ENCODE results near the gene CT47A1. TPM values are rescaled to one million over a fixed set of nuclear protein-coding genes. Genes with fewer than 3 reads are reported as not detected.
"Not testable (repeated sequence)": the region's sequence is repeated elsewhere in the genome, so short reads cannot be mapped to it uniquely, and the experiment has no call there.

The CT47A1 gene
- total RNA-seq (2022) = not detected in 2 replicates
- Bru-seq, nascent RNA = not detected
- not detected for BruChase-seq, experiment 1, labeled RNA remaining after a 6-hour chase
- not detected for BruChase-seq, experiment 2, labeled RNA remaining after a 2-hour chase
- long read RNA-seq = 0 reads

DNA sequence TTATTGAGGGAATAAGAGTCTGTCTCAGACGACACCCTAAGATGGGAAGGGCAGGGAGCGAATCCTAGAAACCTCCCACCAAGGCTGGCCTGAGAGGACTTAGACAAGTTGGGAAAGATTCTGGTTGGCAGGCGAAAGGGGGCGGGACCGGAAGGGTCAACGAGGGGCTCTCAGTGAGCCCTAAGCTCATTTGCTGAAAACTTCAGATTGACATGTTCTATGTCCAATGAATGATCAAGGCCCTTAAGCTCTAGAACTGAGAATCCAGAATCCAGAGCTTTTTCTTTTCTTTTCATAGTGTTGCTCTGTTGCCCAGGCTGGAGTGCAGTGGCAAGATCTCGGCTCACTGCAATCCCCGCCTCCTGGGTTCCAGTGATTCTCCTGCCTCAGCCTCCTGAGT, at the start of gene CT47A1:
Gene CT47A1 (minus strand): TSS at position 101 of the 400 bp plus-strand sequence. CDS start 231 bp downstream, outside the sequence.
- BruUV-seq (replicated peaks); intact Hi-C loops (cut with micrococcal nuclease; ENCODE audit: unreplicated experiment); H3K9me3 Mint-ChIP-seq (ENCODE audit: low read depth, unreplicated experiment): not testable (repeated sequence)

DNA sequence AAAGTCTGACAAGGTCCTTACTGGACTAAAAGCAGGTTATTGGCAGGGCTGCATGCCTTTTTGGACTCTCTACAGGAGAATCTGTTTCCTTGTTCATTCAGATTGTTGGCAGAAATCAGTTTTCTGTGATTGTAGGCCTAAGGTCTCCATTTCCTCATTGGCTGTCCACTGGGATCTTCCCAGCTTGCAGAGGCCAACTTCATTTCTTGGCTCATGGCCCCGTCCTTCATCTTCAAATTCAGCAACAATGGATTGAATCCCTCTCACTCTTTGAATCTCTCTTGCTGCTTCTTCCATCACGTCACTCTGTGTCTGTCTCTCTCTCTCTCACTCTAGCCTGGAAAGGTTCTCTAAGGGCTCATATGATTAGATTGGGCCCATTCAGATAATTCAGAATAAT, 47.0 kb upstream of the CT47A1 start:
- TF ChIP-seq, protein P1, sequence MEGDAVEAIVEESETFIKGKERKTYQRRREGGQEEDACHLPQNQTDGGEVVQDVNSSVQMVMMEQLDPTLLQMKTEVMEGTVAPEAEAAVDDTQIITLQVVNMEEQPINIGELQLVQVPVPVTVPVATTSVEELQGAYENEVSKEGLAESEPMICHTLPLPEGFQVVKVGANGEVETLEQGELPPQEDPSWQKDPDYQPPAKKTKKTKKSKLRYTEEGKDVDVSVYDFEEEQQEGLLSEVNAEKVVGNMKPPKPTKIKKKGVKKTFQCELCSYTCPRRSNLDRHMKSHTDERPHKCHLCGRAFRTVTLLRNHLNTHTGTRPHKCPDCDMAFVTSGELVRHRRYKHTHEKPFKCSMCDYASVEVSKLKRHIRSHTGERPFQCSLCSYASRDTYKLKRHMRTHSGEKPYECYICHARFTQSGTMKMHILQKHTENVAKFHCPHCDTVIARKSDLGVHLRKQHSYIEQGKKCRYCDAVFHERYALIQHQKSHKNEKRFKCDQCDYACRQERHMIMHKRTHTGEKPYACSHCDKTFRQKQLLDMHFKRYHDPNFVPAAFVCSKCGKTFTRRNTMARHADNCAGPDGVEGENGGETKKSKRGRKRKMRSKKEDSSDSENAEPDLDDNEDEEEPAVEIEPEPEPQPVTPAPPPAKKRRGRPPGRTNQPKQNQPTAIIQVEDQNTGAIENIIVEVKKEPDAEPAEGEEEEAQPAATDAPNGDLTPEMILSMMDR (IDR thresholded peaks at IDR 0.05; ENCODE audit: unreplicated experiment) = no peak
- Mint-ChIP-seq H3K36me3 (ENCODE audit: insufficient read depth, unreplicated experiment) (no peaks in the 10 kb centered on the region), H3K4me1 (ENCODE audit: low read depth, unreplicated experiment) (peaks cover 38% of the 10 kb centered on the region), H3K4me3 (ENCODE audit: low read depth, unreplicated experiment) (no peak overlapping the region), H3K27me3 (ENCODE audit: unreplicated experiment) (no peaks in the 10 kb centered on the region), H3K9me3 (ENCODE audit: low read depth, unreplicated experiment) (no peaks in the 10 kb centered on the region), H3K27ac (ENCODE audit: unreplicated experiment) (peak overlapping the region; percentile 16)
- CTCF ChIA-PET = no interaction called here
- BruUV-seq (replicated peaks) = no TSS peak
- intact Hi-C loops (cut with micrococcal nuclease; ENCODE audit: unreplicated experiment) = no loop called here
- no peak for DNase-seq

More for the DNA sequence above, at the start of gene CT47A1:
- CTCF ChIA-PET; H3K27ac Mint-ChIP-seq (ENCODE audit: unreplicated experiment); H3K4me3 Mint-ChIP-seq (ENCODE audit: low read depth, unreplicated experiment); DNase-seq; H3K36me3 Mint-ChIP-seq (ENCODE audit: insufficient read depth, unreplicated experiment); H3K4me1 Mint-ChIP-seq (ENCODE audit: low read depth, unreplicated experiment): not testable (repeated sequence)
- H3K27me3 Mint-ChIP-seq (ENCODE audit: unreplicated experiment) = peaks cover 11% of the 10 kb centered on the region

DNA sequence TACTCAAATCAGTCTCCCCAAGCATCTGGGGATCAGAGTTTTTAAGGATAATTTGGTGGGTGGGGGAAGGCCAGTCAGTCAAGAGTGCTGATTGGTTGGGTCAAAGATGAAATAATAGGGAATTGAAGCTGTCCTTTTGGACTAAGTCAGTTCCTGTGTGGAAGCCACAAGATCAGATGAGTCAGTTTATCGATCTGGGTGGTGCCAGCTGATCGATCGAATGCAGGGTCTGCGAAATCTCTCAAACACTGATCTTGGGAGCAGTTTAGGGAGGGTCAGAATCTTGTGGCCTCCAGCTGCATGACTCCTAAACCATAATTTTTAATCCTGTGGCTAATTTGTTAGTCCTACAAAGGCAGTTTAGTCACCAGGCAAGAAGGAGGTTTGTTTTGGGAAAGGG, 44.5 kb upstream of the CT47A1 start:
- TF ChIP-seq, protein P1 (IDR thresholded peaks at IDR 0.05; ENCODE audit: unreplicated experiment) = no peak
- Mint-ChIP-seq H3K27me3 (ENCODE audit: unreplicated experiment) (no peaks in the 10 kb centered on the region), H3K4me1 (ENCODE audit: low read depth, unreplicated experiment) (peaks cover 29% of the 10 kb centered on the region), H3K4me3 (ENCODE audit: low read depth, unreplicated experiment) (no peak overlapping the region), H3K9me3 (ENCODE audit: low read depth, unreplicated experiment) (peaks cover 3% of the 10 kb centered on the region), H3K27ac (ENCODE audit: unreplicated experiment) (no peak overlapping the region), H3K36me3 (ENCODE audit: insufficient read depth, unreplicated experiment) (no peaks in the 10 kb centered on the region)
- peak; percentile 55 for DNase-seq
- CTCF ChIA-PET = no interaction called here
- intact Hi-C loops (cut with micrococcal nuclease; ENCODE audit: unreplicated experiment) = no loop called here
- no TSS peak for BruUV-seq (replicated peaks)

DNA sequence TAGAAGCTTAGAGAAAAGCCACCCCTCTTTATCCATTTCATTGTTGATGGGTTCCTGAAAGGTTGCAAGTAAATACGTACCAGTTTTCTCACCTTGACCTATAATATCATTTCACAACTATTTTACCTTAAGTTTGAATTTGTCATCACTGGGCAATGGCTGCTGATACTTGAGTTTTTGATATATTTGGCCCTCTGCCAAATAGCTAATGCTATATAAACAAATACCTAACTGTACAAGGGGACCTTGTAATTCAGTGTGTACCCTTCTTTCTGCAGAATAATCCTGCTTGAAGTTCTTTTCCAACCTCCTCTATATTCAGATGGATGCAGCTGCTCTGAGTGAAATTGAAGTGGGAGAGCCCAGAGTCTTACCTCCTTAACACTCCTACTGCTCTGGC, 42.9 kb upstream of the CT47A1 start:
- intact Hi-C loops (cut with micrococcal nuclease; ENCODE audit: unreplicated experiment) = no loop called here
- peaks cover 6% of the 10 kb centered on the region for H3K9me3 Mint-ChIP-seq (ENCODE audit: low read depth, unreplicated experiment)
- peaks cover 29% of the 10 kb centered on the region for H3K4me1 Mint-ChIP-seq (ENCODE audit: low read depth, unreplicated experiment)
- no peaks in the 10 kb centered on the region for H3K36me3 Mint-ChIP-seq (ENCODE audit: insufficient read depth, unreplicated experiment)
- no peak overlapping the region for H3K27ac Mint-ChIP-seq (ENCODE audit: unreplicated experiment)
- TF ChIP-seq, protein P1 (IDR thresholded peaks at IDR 0.05; ENCODE audit: unreplicated experiment) = no peak
- BruUV-seq (replicated peaks) = no TSS peak
- no peak overlapping the region for H3K4me3 Mint-ChIP-seq (ENCODE audit: low read depth, unreplicated experiment)
- CTCF ChIA-PET = no interaction called here
- H3K27me3 Mint-ChIP-seq (ENCODE audit: unreplicated experiment) = no peaks in the 10 kb centered on the region
- DNase-seq = no peak

DNA sequence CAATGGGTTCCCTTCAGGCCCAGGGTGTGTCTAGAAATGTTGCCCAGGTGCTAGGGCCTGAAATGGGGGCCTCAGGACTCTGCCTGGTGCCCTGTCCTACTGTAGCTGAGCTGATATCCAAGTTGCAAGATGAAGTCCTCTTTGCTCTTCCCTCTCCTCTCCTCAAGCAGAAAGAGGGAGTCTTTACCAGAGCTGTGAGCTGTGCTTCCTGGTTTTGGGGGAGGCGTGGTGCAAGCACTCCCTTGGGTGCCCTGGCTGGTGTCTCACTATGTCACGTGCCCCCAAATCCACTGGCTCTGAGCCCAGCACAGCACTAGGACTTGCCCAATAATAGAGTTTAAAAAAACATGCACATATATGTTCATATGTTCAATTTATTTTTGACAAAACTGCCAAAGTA, 29.3 kb upstream of the CT47A1 start:
- CTCF ChIA-PET = no interaction called here
- Mint-ChIP-seq H3K36me3 (ENCODE audit: insufficient read depth, unreplicated experiment) (no peaks in the 10 kb centered on the region), H3K27ac (ENCODE audit: unreplicated experiment) (no peak overlapping the region), H3K9me3 (ENCODE audit: low read depth, unreplicated experiment) (no peaks in the 10 kb centered on the region), H3K4me3 (ENCODE audit: low read depth, unreplicated experiment) (no peak overlapping the region), H3K4me1 (ENCODE audit: low read depth, unreplicated experiment) (peaks cover 30% of the 10 kb centered on the region), H3K27me3 (ENCODE audit: unreplicated experiment) (no peaks in the 10 kb centered on the region)
- BruUV-seq (replicated peaks) = no TSS peak
- DNase-seq = no peak
- TF ChIP-seq, protein P1 (IDR thresholded peaks at IDR 0.05; ENCODE audit: unreplicated experiment) = no peak
- intact Hi-C loops (cut with micrococcal nuclease; ENCODE audit: unreplicated experiment) = no loop called here
